Right lobe of liver (tissue), 4 donors: ENCODE measurements around the gene ALG14.

ENCODE experiments used
- CTCF ChIP-seq, 4 donors: fragments of 200-600 bp in 3 of 4; fragments of 450-650 bp in 1 of 4; IDR thresholded peaks; one replicate each; pipeline versions ENCODE4 v1.5.1 to v1.8.0; 2016 to 2022; ENCODE audit warnings: antibody characterized with exemption in 4 of 4, mild to moderate bottlenecking in 2 of 4
- POLR2A ChIP-seq: fragments of 450-650 bp; IDR thresholded peaks from one replicate; pipeline ENCODE4 v1.6.1; 2017; ENCODE audit warnings: antibody characterized with exemption, mild to moderate bottlenecking
- donor health status: DM: no; HTN: no; CAD: no.
- donor health status: DM: no; HTN: no; CAD: no.
- donor health status: DM: no; HTN: yes; CAD: no.

- TF ChIP-seq CTCF (IDR thresholded peaks at IDR 0.05) = peak in 1 of 4 donors; percentile 5
- TF ChIP-seq POLR2A = peak; percentile 50
Observed at GRCh38 chr1:94925561-94926125, 147.1 kb downstream of the ALG14 start.
